ENCODE measurements around the gene MICALL2.

Gene MICALL2

GRCh38 chr7:1455241-1455939 lies 3.9 kb downstream of the MICALL2 start:
- TF ChIP-seq CTCF (conservative IDR thresholded peaks at IDR 0.05; ENCODE audit: low read depth, low read length), result no peak
- H3K4me3 ChIP-seq (ENCODE audit: low read length), result no peak overlapping the region
- DNase-seq (ENCODE audit: low read depth), result no peak

DNA sequence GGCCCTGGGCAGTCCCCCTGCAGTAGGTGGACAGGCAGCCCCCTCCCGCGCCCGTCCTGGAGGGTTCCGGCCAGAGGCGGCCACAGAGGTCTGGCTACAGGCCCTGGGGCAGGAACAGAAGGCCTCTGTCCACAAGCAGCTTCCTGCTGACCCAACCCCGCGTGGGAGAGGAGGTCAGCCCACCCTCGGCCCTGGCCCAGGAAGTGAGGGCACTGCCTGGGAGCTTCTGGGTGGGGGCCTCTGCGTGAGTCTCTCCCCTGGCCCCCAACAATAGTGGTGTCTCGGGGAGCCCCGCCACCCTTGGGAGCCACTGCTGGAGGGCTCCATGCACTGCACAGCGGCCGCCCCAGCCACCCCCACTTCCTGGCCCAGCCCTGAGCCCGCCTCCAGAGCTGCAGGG lies 4.7 kb downstream of the MICALL2 start:
- H3K4me3 ChIP-seq (ENCODE audit: low read length), result no peak overlapping the region
- TF ChIP-seq CTCF (conservative IDR thresholded peaks at IDR 0.05; ENCODE audit: low read depth, low read length), result no peak
- DNase-seq (ENCODE audit: low read depth), result no peak

- H3K4me3 ChIP-seq (ENCODE audit: low read length), result no peak overlapping the region
- TF ChIP-seq CTCF (conservative IDR thresholded peaks at IDR 0.05; ENCODE audit: low read depth, low read length), result no peak
- DNase-seq (ENCODE audit: low read depth), result no peak
Measured at GRCh38 chr7:1452205-1452604, 7.1 kb downstream of the MICALL2 start.

DNA sequence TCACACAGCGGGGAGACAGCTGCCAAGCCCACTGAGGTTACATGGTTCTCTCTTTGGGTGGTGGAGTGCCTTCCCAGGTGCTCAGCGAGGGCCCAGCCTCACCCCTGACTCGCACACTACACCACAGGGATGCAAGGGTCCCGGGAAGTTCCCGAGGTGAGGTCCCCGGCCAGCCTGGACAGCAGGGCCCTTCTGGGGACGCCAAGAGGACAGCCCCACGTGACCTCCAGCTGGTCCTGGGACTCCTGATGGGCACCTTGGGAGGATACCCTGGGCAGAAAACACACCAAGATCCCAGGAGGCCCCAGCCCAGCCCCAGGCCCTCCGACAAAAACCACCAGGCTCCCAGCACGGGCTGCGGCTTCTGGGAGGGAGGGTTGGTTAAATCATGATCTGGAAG lies 8.3 kb downstream of the MICALL2 start:
- DNase-seq (ENCODE audit: low read depth), result no peak
- H3K4me3 ChIP-seq (ENCODE audit: low read length), result no peak overlapping the region
- TF ChIP-seq CTCF (conservative IDR thresholded peaks at IDR 0.05; ENCODE audit: low read depth, low read length), result no peak

- DNase-seq (ENCODE audit: low read depth), result no peak
- H3K4me3 ChIP-seq (ENCODE audit: low read length), result no peak overlapping the region
- TF ChIP-seq CTCF (conservative IDR thresholded peaks at IDR 0.05; ENCODE audit: low read depth, low read length), result no peak
Measured at GRCh38 chr7:1450431-1450830, 8.8 kb downstream of the MICALL2 start.

DNA sequence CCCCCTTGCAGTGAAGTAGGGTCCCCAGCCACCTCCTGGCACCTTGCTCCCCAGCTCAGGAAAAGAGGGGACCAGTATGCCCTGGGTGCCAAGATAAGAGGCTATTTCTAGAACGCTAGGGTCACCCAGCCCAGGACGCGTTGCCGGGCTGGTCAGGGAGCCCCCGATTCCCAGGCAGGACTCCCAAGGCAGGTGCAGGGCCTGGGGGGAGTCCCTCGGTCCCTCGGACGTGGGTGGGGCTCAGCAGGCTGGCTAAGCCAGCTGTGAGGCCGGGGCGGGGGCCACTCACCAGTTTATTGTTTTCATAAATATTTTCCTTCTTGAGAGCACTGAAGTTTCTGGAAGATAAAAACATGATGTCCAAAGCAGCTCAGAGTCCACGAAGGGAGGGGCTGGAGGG lies 9.3 kb downstream of the MICALL2 start:
- no peak for DNase-seq (ENCODE audit: low read depth)
- no peak for TF ChIP-seq CTCF (conservative IDR thresholded peaks at IDR 0.05; ENCODE audit: low read depth, low read length)
- H3K4me3 ChIP-seq (ENCODE audit: low read length), result no peak overlapping the region

GRCh38 chr7:1449501-1449900 lies 9.8 kb downstream of the MICALL2 start:
- no peak overlapping the region for H3K4me3 ChIP-seq (ENCODE audit: low read length)
- no peak for DNase-seq (ENCODE audit: low read depth)
- no peak for TF ChIP-seq CTCF (conservative IDR thresholded peaks at IDR 0.05; ENCODE audit: low read depth, low read length)
